Activated CD8-positive, alpha-beta memory T cell treated with anti-CD3 and anti-CD28 coated beads for 36 hours (primary cell): Measurements from ENCODE around the gene TIE1. TPM values are rescaled to one million over a fixed set of nuclear protein-coding genes. Genes with fewer than 3 reads are reported as not detected.

Source experiments
- CTCF ChIA-PET: fragments of 350-600 bp; sonication (Branson Sonifier 250); formaldehyde crosslinking; loops from one replicate; lab custom pipeline; 2021; ENCODE audit warnings: antibody characterized with exemption; lab: Charles Lee
- POLR2A ChIA-PET: fragments of 350-600 bp; sonication (Branson Sonifier 250); formaldehyde crosslinking; loops from one replicate; lab custom pipeline; 2021; ENCODE audit warnings: antibody characterized with exemption; lab: Charles Lee
- total RNA-seq, 2 experiments: library from RNA; stranded (reverse); gene quantifications; one replicate each; pipeline ENCODE4 v1.2.3, GENCODE V29; 2021

The TIE1 gene
- total RNA-seq, 2 experiments from 2014 or later: 0.44 to 0.59 TPM

- ChIA-PET POLR2A (no interaction called here), CTCF (no interaction called here)
Measured at GRCh38 chr1:43272576-43273571, 27.9 kb upstream of the TIE1 start.

- POLR2A ChIA-PET: no interaction called here
- CTCF ChIA-PET: no interaction called here
Measured at GRCh38 chr1:43273708-43274107, 27.1 kb upstream of the TIE1 start.

GRCh38 chr1:43274125-43274803 is 26.5 kb upstream of the TIE1 start:
- ChIA-PET POLR2A (no interaction called here), CTCF (no interaction called here)

- CTCF ChIA-PET: no interaction called here
- POLR2A ChIA-PET: no interaction called here
Measured at GRCh38 chr1:43274804-43275180, 26.0 kb upstream of the TIE1 start.

- POLR2A ChIA-PET: no interaction called here
- CTCF ChIA-PET: interaction anchor here (0.5 kb wide), 1 partner anchor 162 kb away, joined by 3 read pairs; no protein-coding TSS in a partner anchor
Measured at GRCh38 chr1:43275826-43276620, 24.8 kb upstream of the TIE1 start.

GRCh38 chr1:43276673-43277072 is 24.1 kb upstream of the TIE1 start:
- ChIA-PET POLR2A (no interaction called here), CTCF (no interaction called here)

GRCh38 chr1:43277116-43277876 is 23.5 kb upstream of the TIE1 start:
- POLR2A ChIA-PET: no interaction called here
- CTCF ChIA-PET: no interaction called here

GRCh38 chr1:43279161-43279560 is 21.6 kb upstream of the TIE1 start:
- ChIA-PET POLR2A (no interaction called here), CTCF (no interaction called here)

- ChIA-PET POLR2A (no interaction called here), CTCF (no interaction called here)
Measured at GRCh38 chr1:43279666-43280065, 21.1 kb upstream of the TIE1 start.

GRCh38 chr1:43280692-43281091 is 20.1 kb upstream of the TIE1 start:
- CTCF ChIA-PET: no interaction called here
- POLR2A ChIA-PET: no interaction called here

GRCh38 chr1:43282220-43283195 is 18.3 kb upstream of the TIE1 start:
- POLR2A ChIA-PET: interaction anchor here (0.6 kb wide), 1 partner anchor 24 kb away, joined by 3 read pairs; no protein-coding TSS in a partner anchor
- CTCF ChIA-PET: no interaction called here

- CTCF ChIA-PET: no interaction called here
- POLR2A ChIA-PET: no interaction called here
Measured at GRCh38 chr1:43284065-43284464, 16.7 kb upstream of the TIE1 start.

- ChIA-PET CTCF (no interaction called here), POLR2A (no interaction called here)
Measured at GRCh38 chr1:43284546-43285110, 16.2 kb upstream of the TIE1 start.

GRCh38 chr1:43285269-43285990 is 15.4 kb upstream of the TIE1 start, which contains the start of gene C1orf210:
Gene C1orf210 (minus strand): TSS chr1:43285581. CDS start chr1:43283270, 2,311 bp downstream.
- ChIA-PET CTCF (no interaction called here), POLR2A (no interaction called here)

GRCh38 chr1:43286115-43286514 is 14.7 kb upstream of the TIE1 start:
- CTCF ChIA-PET: no interaction called here
- POLR2A ChIA-PET: no interaction called here

GRCh38 chr1:43286533-43286932 is 14.2 kb upstream of the TIE1 start:
- ChIA-PET CTCF (no interaction called here), POLR2A (no interaction called here)
